SJSA1 (cell line): ENCODE data around the gene DLAT. TPM values are rescaled to one million over a fixed set of nuclear protein-coding genes. Genes with fewer than 3 reads are reported as not detected.

Source experiments
- DNase-seq, 2 experiments: peaks; one replicate each; pipeline ENCODE4 v3.0.0-alpha.2; 2015 to 2020; ENCODE audit warnings: low spot score in 2 of 2, low read depth in 1 of 2
- H3K27ac ChIP-seq: fragments of 250-450 bp; sonication (Bioruptor Pico); 2 replicates; pipeline ENCODE4 v1.5.1; 2020; ENCODE audit warnings: mild to moderate bottlenecking, moderate library complexity
- H3K27me3 ChIP-seq: fragments of 250-450 bp; sonication (Bioruptor Pico); replicated peaks from 2 replicates; pipeline ENCODE4 v1.5.1; 2020; ENCODE audit warnings: mild to moderate bottlenecking, moderate library complexity
- H3K36me3 ChIP-seq: fragments of 250-450 bp; sonication (Bioruptor Pico); 2 replicates; pipeline ENCODE4 v1.5.1; 2020; ENCODE audit warnings: mild to moderate bottlenecking
- H3K4me1 ChIP-seq: fragments of 250-450 bp; sonication (Bioruptor Pico); replicated peaks from 2 replicates; pipeline ENCODE4 v1.6.1; 2021; ENCODE audit warnings: mild to moderate bottlenecking
- H3K4me3 ChIP-seq: fragments of 250-450 bp; sonication (Bioruptor Pico); 2 replicates; pipeline ENCODE4 v1.5.1; 2020; ENCODE audit warnings: mild to moderate bottlenecking
- H3K9me3 ChIP-seq: fragments of 250-450 bp; sonication (Bioruptor Pico); replicated peaks from 2 replicates; pipeline ENCODE4 v1.5.1; 2020; ENCODE audit warnings: mild to moderate bottlenecking
- total RNA-seq: library from RNA; depleted of rRNA; stranded (reverse); fragments of >200 nt; shearing (Covaris generic); gene quantifications from 2 replicates; pipeline ENCODE4 v1.2.3, GENCODE V29; 2014; rRNA removed

DLAT gene
- total RNA-seq: 18.4 and 26.6 TPM in 2 replicates

DNA sequence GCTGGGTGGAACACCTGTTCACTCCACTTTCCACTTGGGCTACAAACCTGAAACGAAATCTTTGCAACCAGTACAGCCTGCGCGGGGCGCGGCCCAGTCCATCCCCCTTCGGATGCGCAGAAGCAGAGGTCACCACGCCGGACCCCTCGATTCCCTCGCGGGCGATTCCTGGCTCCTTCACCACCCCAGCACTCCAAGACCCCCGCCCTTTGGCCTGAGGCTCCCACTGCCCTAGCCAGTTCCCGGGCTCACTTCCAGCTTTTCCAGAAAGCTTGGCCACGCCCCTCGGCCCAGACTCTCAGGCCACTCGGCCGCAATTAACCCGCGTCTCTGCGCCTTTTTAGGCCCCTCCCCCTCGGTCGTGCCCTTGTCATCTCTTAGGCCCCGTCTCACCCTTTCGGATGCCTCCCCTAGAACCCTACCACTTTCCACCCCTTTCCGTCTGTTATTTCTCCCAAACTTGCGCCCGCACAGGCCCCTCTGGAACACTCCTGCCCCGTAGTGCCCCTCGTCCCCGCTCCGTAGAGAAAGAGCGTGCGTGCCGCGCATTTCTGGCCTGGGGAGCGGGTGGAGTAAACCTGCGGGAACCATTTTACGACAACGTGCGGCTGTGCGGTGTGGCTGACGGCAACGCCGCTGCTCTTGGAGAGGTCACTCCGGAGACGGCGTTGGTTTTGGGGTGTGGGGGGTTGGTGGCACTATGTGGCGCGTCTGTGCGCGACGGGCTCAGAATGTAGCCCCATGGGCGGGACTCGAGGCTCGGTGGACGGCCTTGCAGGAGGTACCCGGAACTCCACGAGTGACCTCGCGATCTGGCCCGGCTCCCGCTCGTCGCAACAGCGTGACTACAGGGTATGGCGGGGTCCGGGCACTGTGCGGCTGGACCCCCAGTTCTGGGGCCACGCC is at the start of gene DLAT:
Gene DLAT, plus strand, starts transcription at position 636 of the 906 bp plus-strand sequence. Its CDS starts 65 bp downstream, at position 701.
- Histone ChIP-seq H3K27me3 (no peaks in the 10 kb centered on the region), H3K36me3 (peaks cover 6% of the 10 kb centered on the region; the same call in 1 of the 2 replicates), H3K4me3 (peak within 1 kb of the TSS; percentile 79), H3K27ac (peak within 1 kb of the TSS; percentile 83), H3K9me3 (no peaks in the 10 kb centered on the region; the same call in 1 of the 2 replicates), H3K4me1 (peaks cover 6% of the 10 kb centered on the region)
- DNase-seq: peak; percentile 70 to 73

DNA sequence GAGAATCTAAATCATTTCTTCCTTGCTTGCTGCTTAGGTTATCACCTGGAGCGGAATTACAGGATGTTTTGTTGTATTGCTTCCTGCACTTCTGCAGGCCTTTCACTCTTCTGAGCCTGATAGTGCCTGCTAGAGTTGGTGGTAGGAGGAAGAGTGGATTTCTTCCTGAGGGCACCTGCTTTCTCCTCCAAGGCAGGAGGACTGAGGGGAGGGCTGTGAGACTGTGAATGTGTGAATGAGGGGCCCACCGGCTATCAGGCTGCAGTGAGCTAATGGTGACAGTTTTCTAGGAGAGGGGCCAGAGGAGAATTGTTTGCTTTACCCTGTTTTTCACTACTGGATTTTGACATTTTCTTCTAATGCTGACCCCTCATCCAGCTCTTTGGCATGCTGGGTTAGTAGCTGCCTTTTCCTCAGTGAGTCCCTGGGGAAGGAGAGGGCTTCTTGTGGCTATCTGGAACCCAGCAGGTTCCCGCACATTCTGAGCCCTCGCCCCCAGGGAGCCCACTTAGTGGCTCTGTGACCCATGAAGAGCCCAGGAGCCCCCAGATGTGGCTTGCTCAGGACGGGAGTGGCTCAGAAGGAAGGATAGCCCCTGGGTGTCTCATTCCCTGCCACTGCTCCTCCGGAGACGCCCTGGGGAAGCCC is 49.0 kb upstream of the DLAT start:
- no peak for DNase-seq
- Histone ChIP-seq H3K27ac (no peak overlapping the region), H3K36me3 (no peaks in the 10 kb centered on the region), H3K9me3 (no peaks in the 10 kb centered on the region), H3K4me1 (peaks cover 11% of the 10 kb centered on the region), H3K27me3 (no peaks in the 10 kb centered on the region), H3K4me3 (no peak overlapping the region)

DNA sequence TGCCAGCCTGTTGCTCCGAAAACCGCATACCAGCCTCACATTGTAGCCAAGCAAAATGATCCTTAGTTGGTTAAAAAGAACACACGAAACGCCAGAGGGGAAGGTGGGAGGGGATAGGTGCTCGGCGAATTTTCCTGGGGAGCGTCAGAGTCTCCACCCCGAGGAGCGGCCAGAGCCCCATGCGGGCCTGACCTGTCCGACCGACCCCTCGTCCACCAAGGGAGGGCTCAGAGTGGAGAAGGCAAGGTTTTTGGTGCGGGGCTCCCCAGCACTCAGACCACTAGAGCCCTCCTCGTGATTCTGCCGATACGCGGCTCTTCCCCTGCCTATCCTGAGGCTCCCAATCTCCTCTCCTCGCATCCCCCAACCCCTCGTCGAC is 48.5 kb upstream of the DLAT start:
- DNase-seq: no peak
- Histone ChIP-seq H3K27me3 (no peaks in the 10 kb centered on the region), H3K4me1 (peaks cover 11% of the 10 kb centered on the region), H3K4me3 (no peak overlapping the region), H3K27ac (no peak overlapping the region), H3K36me3 (no peaks in the 10 kb centered on the region), H3K9me3 (no peaks in the 10 kb centered on the region)

DNA sequence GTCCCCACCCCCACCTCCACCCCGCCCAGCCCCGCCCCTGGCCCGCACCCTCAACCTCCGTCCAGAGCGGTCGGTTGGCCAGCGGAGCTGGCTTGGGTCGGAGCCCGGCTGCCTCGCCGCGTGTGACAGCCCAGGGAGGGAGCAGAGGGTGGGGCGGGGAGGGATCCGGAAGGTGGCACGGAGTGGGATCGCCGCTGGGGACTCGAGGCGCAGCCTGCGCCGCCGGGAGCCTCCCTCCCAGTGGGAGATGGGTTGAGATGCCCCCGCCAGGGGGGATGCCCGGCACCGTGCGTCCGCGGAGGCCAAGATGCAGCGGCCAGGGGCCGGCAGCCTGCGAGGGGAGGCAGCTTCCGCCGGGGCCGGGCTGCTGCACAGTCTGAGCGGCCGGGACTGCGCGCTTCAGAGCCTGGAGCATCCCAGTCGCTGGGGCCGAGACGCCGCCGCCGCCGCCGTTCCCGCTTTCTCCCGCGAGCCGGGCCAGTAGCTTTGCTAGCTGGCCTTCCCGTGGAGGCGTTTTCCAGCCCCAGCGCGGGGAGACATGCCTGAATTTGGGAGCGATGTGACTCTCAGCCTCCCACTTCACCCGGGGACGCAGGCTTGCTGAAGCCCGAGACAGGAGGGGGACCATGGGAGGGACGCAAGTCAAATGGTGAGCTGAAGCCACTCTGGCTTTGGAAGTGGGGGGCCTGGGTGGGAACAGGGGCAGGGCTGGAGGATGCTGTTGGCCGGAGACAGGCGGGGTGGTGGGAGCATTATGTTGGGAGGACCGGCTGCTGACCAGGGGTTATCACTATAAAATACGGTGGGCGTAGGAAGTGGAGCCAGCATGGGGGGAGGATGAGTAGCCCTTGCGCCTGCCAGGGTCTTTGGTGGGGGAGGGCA is 47.8 kb upstream of the DLAT start:
- DNase-seq: peak; percentile 46 to 48
- H3K36me3 ChIP-seq: no peaks in the 10 kb centered on the region; the same call in 1 of the 2 replicates
- H3K9me3 ChIP-seq: no peaks in the 10 kb centered on the region
- H3K27ac ChIP-seq: no peak overlapping the region
- peaks cover 14% of the 10 kb centered on the region for H3K4me1 ChIP-seq
- peak overlapping the region; percentile 52 for H3K4me3 ChIP-seq
- no peaks in the 10 kb centered on the region for H3K27me3 ChIP-seq

DNA sequence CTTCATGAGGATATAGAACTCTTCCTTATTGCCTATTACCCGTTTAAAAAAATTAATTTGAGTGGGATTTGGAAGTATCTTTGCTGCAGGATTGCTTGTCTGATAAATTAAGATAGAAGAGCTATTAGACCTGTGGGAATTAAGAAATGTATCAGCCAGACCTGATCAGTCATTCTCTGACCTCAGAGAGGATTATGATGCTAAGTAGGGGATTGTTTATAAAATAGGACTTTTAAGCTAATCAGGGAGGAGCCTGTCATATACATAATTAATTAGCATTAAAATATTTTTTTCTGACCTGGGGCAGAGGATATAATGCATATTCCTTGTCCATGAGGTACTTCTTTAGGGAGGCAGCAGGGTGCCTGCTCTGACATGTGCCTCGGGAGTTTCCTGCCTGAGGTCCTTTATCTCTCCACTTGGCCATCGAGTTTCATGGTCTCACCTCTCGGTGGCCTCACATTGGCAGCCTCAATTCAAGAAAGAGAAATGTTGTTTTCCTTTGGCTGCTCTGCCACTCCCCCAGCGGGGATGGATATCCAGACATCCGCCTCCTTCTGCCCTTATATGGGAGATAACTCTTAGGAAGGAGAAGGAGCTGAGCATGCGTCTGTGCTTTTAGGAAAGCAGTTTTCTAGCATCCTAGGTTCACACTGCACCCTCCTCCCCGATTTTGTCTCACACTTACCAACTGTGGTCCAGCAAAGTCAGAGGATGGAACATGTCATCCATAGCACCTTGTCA is 47.0 kb upstream of the DLAT start:
- Histone ChIP-seq H3K4me1 (peaks cover 21% of the 10 kb centered on the region), H3K27ac (no peak overlapping the region), H3K4me3 (peak overlapping the region; percentile 52), H3K36me3 (peaks cover 4% of the 10 kb centered on the region; the same call in 1 of the 2 replicates), H3K27me3 (no peaks in the 10 kb centered on the region), H3K9me3 (no peaks in the 10 kb centered on the region)
- peak; percentile 48 to 49 for DNase-seq

DNA sequence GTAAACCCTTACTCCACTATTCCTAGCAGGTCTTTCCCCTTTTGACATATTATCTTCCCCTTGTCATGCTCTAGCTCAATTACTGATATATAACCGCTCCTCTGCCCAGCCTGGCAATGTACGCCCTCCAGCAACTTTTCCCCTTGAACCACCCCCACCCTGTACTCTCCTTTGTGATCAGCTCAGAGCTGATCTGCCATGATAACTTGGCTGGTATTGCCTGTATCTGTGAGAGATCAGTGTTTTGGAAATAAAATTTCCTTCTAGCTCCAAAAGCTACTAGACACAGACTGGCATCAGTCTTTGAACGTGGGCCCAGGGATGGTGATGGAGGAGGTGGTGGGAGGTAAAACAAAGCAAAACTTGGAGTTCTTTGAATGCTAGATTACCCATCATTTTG is 45.1 kb upstream of the DLAT start:
- Histone ChIP-seq H3K9me3 (no peaks in the 10 kb centered on the region), H3K36me3 (peaks cover 8% of the 10 kb centered on the region), H3K27me3 (no peaks in the 10 kb centered on the region)

DNA sequence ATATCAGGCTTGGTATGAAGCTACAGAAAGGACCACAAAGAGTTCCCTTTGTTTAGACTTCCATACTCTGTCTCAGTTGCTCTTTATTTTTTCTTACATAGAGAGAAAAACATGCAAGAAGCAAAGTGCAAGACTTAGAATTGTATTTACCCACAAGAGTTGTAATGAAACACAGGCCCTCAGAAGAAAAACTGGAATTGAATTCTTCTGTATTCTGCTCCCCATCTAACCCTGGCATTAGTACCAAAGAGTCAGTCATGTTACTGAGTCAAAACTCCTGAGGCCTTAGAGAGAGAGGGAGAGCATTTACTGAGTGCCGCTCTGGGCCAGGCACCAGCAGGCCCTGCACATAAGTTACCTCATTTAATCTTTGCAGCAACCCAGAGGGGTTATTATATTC is 43.9 kb upstream of the DLAT start:
- H3K27ac ChIP-seq: no peak overlapping the region
- H3K4me1 ChIP-seq: peaks cover 28% of the 10 kb centered on the region
- DNase-seq: no peak
- H3K36me3 ChIP-seq: peaks cover 12% of the 10 kb centered on the region
- H3K9me3 ChIP-seq: no peaks in the 10 kb centered on the region
- no peak overlapping the region for H3K4me3 ChIP-seq
- no peaks in the 10 kb centered on the region for H3K27me3 ChIP-seq

More for the DNA sequence above, 45.1 kb upstream of the DLAT start:
- Histone ChIP-seq H3K4me3 (no peak overlapping the region), H3K27ac (no peak overlapping the region), H3K4me1 (peaks cover 28% of the 10 kb centered on the region)
- no peak for DNase-seq

DNA sequence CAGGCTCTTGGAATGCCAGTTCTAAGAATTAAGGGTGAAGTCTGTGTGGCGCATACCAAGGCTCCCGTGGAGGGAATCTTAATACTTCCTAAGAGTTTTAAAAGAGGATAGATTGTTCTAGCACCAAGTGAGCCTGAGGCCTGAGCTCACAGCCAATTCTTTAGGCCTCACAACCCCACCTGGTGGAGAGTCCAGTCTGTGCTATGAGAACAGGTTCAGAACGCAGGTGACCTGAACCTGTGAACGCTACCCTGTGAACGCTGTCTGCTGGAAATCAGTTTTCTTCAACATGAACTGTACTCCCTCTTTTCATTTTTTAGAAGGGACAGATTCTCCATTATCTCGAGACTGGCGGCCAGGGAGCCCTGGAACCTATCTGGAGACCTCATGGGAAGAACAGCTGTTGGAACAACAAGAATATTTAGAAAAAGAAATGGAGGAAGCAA is 43.2 kb upstream of the DLAT start:
- H3K27me3 ChIP-seq: no peaks in the 10 kb centered on the region
- no peak for DNase-seq
- no peaks in the 10 kb centered on the region for H3K9me3 ChIP-seq
- no peak overlapping the region for H3K4me3 ChIP-seq
- H3K4me1 ChIP-seq: peaks cover 28% of the 10 kb centered on the region
- H3K27ac ChIP-seq: no peak overlapping the region
- H3K36me3 ChIP-seq: peaks cover 12% of the 10 kb centered on the region

DNA sequence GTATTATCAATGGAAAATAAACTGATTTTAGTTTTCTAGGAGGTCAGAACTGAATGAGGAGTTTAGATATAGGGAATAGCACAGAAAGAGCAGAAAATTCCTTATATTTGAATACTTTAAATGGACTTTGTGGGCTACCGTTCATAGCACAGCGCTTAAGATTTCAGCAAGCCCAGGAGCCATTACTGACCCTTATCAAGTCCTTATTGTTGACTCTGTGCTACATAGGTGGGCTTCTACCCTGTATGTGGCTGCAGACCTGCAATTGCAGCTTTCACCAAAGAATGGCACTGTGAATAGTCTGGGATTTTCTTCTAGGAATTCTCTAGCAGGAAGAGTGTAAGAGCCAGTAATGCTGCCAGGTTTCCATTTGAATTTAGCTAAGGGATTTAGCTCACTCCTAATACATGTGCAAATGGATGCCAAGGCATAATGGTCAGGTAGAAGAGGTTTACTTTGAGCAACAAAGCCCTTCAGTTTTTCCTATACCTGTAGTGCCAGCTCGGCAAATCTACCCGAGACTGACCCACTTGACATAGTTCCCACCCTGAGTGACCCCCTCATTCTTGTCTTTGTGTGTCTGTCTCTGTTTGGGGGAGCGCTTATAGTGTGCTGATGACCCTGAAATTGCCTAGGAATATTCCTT is 42.5 kb upstream of the DLAT start:
- no peak overlapping the region for H3K4me3 ChIP-seq
- H3K27me3 ChIP-seq: no peaks in the 10 kb centered on the region
- DNase-seq: no peak
- H3K9me3 ChIP-seq: no peaks in the 10 kb centered on the region
- H3K36me3 ChIP-seq: peaks cover 12% of the 10 kb centered on the region
- H3K27ac ChIP-seq: peak overlapping the region; percentile 93
- H3K4me1 ChIP-seq: peaks cover 28% of the 10 kb centered on the region

DNA sequence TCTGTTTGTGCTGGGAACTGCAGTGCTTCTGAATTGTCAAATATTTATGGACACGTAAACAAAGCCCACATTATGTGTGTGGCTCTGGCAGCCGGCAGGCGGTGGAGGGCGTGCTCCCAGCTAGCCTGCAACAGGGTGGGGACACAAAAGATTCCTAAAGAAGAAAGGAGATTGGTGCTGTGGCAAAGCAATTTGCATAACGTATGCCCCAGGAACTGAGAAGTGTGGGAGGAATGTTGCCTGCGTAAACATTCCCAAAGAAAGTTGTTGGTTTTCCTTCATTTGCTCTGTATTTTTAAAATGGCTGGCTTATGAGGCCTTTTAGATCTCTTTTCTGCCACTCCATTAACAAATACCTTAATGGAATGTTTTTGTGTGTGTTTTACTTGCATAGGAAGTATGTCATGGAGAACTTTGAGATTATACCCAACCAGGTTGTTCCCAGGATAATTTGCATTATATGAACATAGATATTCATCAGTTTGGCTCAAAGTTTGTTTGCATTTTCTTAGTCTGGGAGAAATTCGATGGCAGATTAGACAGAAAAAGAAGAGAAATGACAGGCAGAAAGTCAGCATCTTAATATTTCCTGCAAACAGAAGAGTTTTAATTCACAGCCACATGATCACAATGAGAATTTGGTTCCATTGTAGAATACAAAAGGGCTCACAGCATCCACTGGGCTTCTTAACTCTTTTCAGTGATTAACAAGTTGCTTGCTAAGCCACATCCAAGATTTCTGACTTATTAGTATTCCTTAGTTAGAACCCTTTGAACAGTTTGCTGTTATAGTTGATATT is 41.8 kb upstream of the DLAT start:
- peak; percentile 77 to 80 for DNase-seq
- Histone ChIP-seq H3K27ac (peak overlapping the region; percentile 93), H3K4me3 (no peak overlapping the region), H3K27me3 (no peaks in the 10 kb centered on the region), H3K9me3 (no peaks in the 10 kb centered on the region), H3K4me1 (peaks cover 27% of the 10 kb centered on the region), H3K36me3 (peaks cover 12% of the 10 kb centered on the region)

DNA sequence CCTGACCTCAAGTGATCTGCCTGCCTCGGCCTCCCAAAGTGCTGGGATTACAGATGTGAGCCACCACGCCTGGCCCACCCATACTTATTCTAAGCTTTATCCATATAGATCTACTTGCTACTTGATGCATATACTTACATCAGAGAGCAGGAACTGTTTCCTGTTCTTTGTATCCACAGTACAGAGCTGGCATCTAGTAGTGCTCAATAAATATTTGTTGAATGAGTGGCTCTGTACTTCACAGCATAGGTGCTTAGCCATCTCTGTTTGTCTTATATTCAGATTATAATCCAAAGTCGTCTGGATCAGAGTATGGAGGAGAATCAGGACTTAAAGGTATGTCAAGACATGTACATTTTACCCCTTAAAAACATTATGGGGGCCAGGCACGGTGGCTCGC is 38.6 kb upstream of the DLAT start:
- no peak overlapping the region for H3K27ac ChIP-seq
- no peak overlapping the region for H3K4me3 ChIP-seq

DNA sequence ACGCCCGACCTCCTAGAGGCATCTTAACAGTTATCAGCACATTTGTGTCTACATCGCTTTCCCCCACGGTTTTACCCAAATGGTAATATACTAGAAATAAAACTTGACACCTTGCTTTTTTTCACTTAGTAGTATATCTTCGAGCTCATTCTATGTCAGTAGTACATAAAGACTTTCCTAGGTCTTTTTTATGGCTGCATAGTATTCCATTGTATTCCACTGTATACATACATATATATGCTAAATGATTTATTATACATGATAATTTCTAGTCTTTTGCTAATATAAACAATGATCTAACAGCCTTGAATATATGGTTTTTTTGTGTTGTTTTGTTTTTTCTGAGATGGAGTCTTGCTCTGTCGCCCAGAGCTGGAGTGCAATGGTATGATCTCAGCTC is 34.8 kb upstream of the DLAT start:
- DNase-seq: no peak
- no peak overlapping the region for H3K4me3 ChIP-seq
- H3K9me3 ChIP-seq: no peaks in the 10 kb centered on the region
- H3K27ac ChIP-seq: no peak overlapping the region
- H3K4me1 ChIP-seq: peaks cover 14% of the 10 kb centered on the region
- H3K36me3 ChIP-seq: peaks cover 2% of the 10 kb centered on the region; the same call in 1 of the 2 replicates
- no peaks in the 10 kb centered on the region for H3K27me3 ChIP-seq

More for the DNA sequence above, 38.6 kb upstream of the DLAT start:
- Histone ChIP-seq H3K4me1 (peaks cover 32% of the 10 kb centered on the region), H3K9me3 (no peaks in the 10 kb centered on the region), H3K27me3 (no peaks in the 10 kb centered on the region), H3K36me3 (peaks cover 12% of the 10 kb centered on the region)
- no peak for DNase-seq
